Keratinocyte (primary cell): Measurements from ENCODE around the gene LEKR1. TPM values are rescaled to one million over a fixed set of nuclear protein-coding genes. Genes with fewer than 3 reads are reported as not detected.

Experiments used
- DNase-seq: peaks from one replicate; pipeline ENCODE4 v3.0.0-alpha.2; 2011; ENCODE audit warnings: low read depth, missing footprints, low spot score
- FAIRE-seq: peaks from 2 replicates; lab custom pipeline; 2011; peaks lifted over from hg19 to GRCh38; lab: Jason Lieb, UNC
- H2AFZ ChIP-seq: 2 replicates; pipeline ENCODE4 v1.6.0; 2012; ENCODE audit warnings: low read length, control low read depth, inconsistent platforms; ENCODE audit not compliant: control insufficient read depth
- H3K27ac ChIP-seq: 2 replicates; pipeline ENCODE4 v1.5.1; 2011; ENCODE audit warnings: low read length; ENCODE audit not compliant: control insufficient read depth, insufficient read depth
- H3K27me3 ChIP-seq: 3 replicates; pipeline ENCODE4 v1.6.0; 2011; ENCODE audit warnings: low read length; ENCODE audit not compliant: control insufficient read depth, insufficient read depth; ENCODE audit errors: extremely low read depth
- H3K36me3 ChIP-seq, 2 experiments: 2 replicates in 1 of 2; 3 replicates in 1 of 2; pipeline ENCODE4 v1.5.1; 2011; ENCODE audit warnings: low read length in 2 of 2, mild to moderate bottlenecking in 1 of 2; ENCODE audit not compliant: control insufficient read depth in 2 of 2, insufficient read depth in 2 of 2; ENCODE audit errors: extremely low read depth in 1 of 2
- H3K4me1 ChIP-seq: 3 replicates; pipeline ENCODE4 v1.5.1; 2011; ENCODE audit warnings: low read length; ENCODE audit not compliant: control insufficient read depth, insufficient read depth; ENCODE audit errors: extremely low read depth
- H3K4me2 ChIP-seq: 3 replicates; pipeline ENCODE4 v1.6.0; 2011; ENCODE audit warnings: low read depth, low read length; ENCODE audit not compliant: control insufficient read depth, insufficient read depth; ENCODE audit errors: extremely low read depth
- H3K4me3 ChIP-seq, 3 experiments: fragments of 200-600 bp in 1 of 3; sonication (generic) in 1 of 3; 2 replicates in 2 of 3; 3 replicates in 1 of 3; pipeline ENCODE4 v1.5.1; 2011 to 2016; ENCODE audit warnings: low read length in 3 of 3, mild to moderate bottlenecking in 3 of 3, control low read depth in 2 of 3, inconsistent platforms in 1 of 3, low read depth in 1 of 3, mixed read lengths in 1 of 3, mixed run types in 1 of 3, moderate library complexity in 1 of 3; ENCODE audit not compliant: control insufficient read depth in 2 of 3, insufficient read depth in 2 of 3; ENCODE audit errors: extremely low read depth in 1 of 3
- H3K79me2 ChIP-seq: 2 replicates; pipeline ENCODE4 v1.6.0; 2012; ENCODE audit warnings: low read length; ENCODE audit not compliant: control insufficient read depth, insufficient read depth
- H3K9ac ChIP-seq: 3 replicates; pipeline ENCODE4 v1.6.0; 2011; ENCODE audit warnings: low read length; ENCODE audit not compliant: control insufficient read depth, insufficient read depth; ENCODE audit errors: extremely low read depth
- H3K9me1 ChIP-seq: 3 replicates; pipeline ENCODE4 v1.6.0; 2011; ENCODE audit warnings: low read length; ENCODE audit not compliant: control insufficient read depth, insufficient read depth; ENCODE audit errors: extremely low read depth
- H3K9me3 ChIP-seq: 2 replicates; pipeline ENCODE4 v1.5.1; 2012; ENCODE audit warnings: low read depth, low read length; ENCODE audit not compliant: control insufficient read depth
- H4K20me1 ChIP-seq: 3 replicates; pipeline ENCODE4 v1.6.0; 2011; ENCODE audit warnings: low read length; ENCODE audit not compliant: control insufficient read depth, insufficient read depth; ENCODE audit errors: extremely low read depth
- EZH2 ChIP-seq: IDR thresholded peaks from one replicate; pipeline ENCODE4 v1.6.1; 2012; ENCODE audit warnings: inconsistent platforms, mild to moderate bottlenecking, low read length, moderate library complexity
- dilution Hi-C: fragments of 300-500 bp; cut with MboI; formaldehyde crosslinking; loops from one replicate; pipeline ENCODE4 v1.7.0; 2020; ENCODE audit warnings: low sequenced_read_pairs; ENCODE audit not compliant: extremely low pct_ligation_motif_present
- polyA plus RNA-seq, 5 experiments: library from polyadenylated mRNA; depleted of rRNA in 3 of 5; stranded (reverse) in 3 of 5; stranded (forward) in 1 of 5; unstranded in 1 of 5; fragments of >200 nt; gene quantifications; 1 replicate in 1 of 5; 2 replicates in 3 of 5; 3 replicates in 1 of 5; pipeline versions ENCODE4 v1.2.1 to v1.2.3, GENCODE V29; 2011 to 2012; ENCODE audit warnings: missing spikeins in 2 of 5, low read depth in 1 of 5, low replicate concordance in 1 of 5
- TF ChIP-seq, protein P1 (sequence below), 3 experiments: IDR thresholded peaks in 1 of 3; conservative IDR thresholded peaks in 1 of 3; optimal IDR thresholded peaks in 1 of 3; 2 replicates in 2 of 3; 3 replicates in 1 of 3; pipeline versions ENCODE3 to v1.5.1; 2011; ENCODE audit warnings: low read length in 3 of 3, mild to moderate bottlenecking in 3 of 3, moderate library complexity in 2 of 3, control low read depth in 1 of 3, inconsistent platforms in 1 of 3; ENCODE audit not compliant: insufficient read depth in 2 of 3; ENCODE audit errors: extremely low read depth in 1 of 3

LEKR1 gene
- polyA plus RNA-seq, 1 donor (not counting 4 experiments of a cell fraction or from before 2014, with no cell fraction given) = 0.63 TPM

DNA sequence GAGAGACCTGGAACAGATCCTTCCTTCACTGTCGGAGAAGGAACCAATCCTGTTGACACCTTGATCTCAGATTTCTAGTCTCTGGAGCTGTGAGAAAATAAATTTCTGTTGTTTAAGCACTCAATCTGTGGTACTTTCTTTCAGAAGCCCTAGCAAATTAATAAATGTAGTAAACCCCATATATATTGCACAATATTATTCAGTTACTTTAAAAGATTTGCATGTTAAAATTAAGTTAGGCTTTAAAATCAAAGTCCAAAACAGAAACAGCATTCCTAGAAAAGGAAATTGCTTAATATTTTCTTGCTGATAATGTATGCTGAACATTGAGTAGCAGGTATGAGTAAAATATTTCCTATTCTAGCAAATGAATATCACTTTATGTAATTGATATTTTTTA lies 113.2 kb downstream of the LEKR1 start:
- Histone ChIP-seq H3K36me3 (no peaks in the 10 kb centered on the region), H2AFZ (no peak overlapping the region), H3K4me3 (no peak overlapping the region), H3K9me3 (no peaks in the 10 kb centered on the region), H3K27ac (no peak overlapping the region), H3K27me3 (no peaks in the 10 kb centered on the region), H3K9me1 (no peaks in the 10 kb centered on the region), H3K9ac (no peak overlapping the region), H3K4me1 (no peaks in the 10 kb centered on the region), H4K20me1 (no peaks in the 10 kb centered on the region), H3K4me2 (no peak overlapping the region), H3K79me2 (no peaks in the 10 kb centered on the region)
- DNase-seq (no peak), FAIRE-seq (no peak)
- no peak for TF ChIP-seq EZH2
- TF ChIP-seq, protein P1, sequence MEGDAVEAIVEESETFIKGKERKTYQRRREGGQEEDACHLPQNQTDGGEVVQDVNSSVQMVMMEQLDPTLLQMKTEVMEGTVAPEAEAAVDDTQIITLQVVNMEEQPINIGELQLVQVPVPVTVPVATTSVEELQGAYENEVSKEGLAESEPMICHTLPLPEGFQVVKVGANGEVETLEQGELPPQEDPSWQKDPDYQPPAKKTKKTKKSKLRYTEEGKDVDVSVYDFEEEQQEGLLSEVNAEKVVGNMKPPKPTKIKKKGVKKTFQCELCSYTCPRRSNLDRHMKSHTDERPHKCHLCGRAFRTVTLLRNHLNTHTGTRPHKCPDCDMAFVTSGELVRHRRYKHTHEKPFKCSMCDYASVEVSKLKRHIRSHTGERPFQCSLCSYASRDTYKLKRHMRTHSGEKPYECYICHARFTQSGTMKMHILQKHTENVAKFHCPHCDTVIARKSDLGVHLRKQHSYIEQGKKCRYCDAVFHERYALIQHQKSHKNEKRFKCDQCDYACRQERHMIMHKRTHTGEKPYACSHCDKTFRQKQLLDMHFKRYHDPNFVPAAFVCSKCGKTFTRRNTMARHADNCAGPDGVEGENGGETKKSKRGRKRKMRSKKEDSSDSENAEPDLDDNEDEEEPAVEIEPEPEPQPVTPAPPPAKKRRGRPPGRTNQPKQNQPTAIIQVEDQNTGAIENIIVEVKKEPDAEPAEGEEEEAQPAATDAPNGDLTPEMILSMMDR (optimal IDR thresholded peaks at IDR 0.05 in 1 of 3, IDR thresholded peaks at IDR 0.05 in 1 of 3, conservative IDR thresholded peaks at IDR 0.05 in 1 of 3; ENCODE audit: extremely low read depth in 1 of 3, insufficient read depth in 2 of 3, low read length in 3 of 3) = no peak
- dilution Hi-C loops = no loop called here

DNA sequence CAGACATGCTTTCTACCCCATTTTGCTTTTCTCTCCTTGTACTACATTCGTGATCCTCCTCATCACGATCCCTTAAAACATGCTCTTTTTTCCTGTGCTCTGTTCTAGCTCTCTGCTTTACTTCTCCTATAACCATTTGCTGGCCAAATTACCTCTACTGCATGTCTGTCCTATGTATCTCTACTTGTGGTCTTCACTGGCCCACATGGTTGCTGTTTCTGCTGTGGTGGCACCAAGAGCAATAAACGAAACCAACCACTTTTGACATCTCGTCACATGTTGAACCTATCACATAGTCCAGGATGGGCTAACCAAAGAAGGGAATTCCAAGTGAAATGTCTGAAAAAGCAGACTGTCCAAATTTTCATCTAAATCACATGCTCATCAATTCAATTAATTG lies 115.2 kb downstream of the LEKR1 start:
- H3K9ac ChIP-seq = no peak overlapping the region
- no peak overlapping the region for H3K4me3 ChIP-seq
- no peaks in the 10 kb centered on the region for H3K36me3 ChIP-seq
- no peaks in the 10 kb centered on the region for H4K20me1 ChIP-seq
- dilution Hi-C loops = no loop called here
- no peaks in the 10 kb centered on the region for H3K27me3 ChIP-seq
- no peak overlapping the region for H3K27ac ChIP-seq
- no peaks in the 10 kb centered on the region for H3K9me3 ChIP-seq
- TF ChIP-seq, protein P1 (optimal IDR thresholded peaks at IDR 0.05 in 1 of 3, IDR thresholded peaks at IDR 0.05 in 1 of 3, conservative IDR thresholded peaks at IDR 0.05 in 1 of 3; ENCODE audit: extremely low read depth in 1 of 3, insufficient read depth in 2 of 3, low read length in 3 of 3) = no peak
- TF ChIP-seq EZH2 = no peak
- H3K79me2 ChIP-seq = no peaks in the 10 kb centered on the region
- no peaks in the 10 kb centered on the region for H3K4me1 ChIP-seq
- FAIRE-seq = no peak
- no peaks in the 10 kb centered on the region for H3K9me1 ChIP-seq
- DNase-seq = no peak
- H2AFZ ChIP-seq = no peak overlapping the region
- H3K4me2 ChIP-seq = no peak overlapping the region
